K562 (cell line): ENCODE measurements around the gene CUL9.

Experiments used
- BHLHE40 ChIP-seq: IDR thresholded peaks from 2 replicates; pipeline ENCODE4 v1.6.1; 2011; ENCODE audit warnings: low read length, improper control_type of control experiment
- CHD4 ChIP-seq: fragments of 200-600 bp; sonication (generic); IDR thresholded peaks from 3 replicates; pipeline ENCODE4 v1.6.1; 2012; ENCODE audit warnings: low read depth, mild to moderate bottlenecking, mixed read lengths, low read length, inconsistent platforms; ENCODE audit not compliant: insufficient read depth, insufficient replicate concordance, poor library complexity, severe bottlenecking
- EGR1 ChIP-seq: fragments of 450-650 bp; conservative IDR thresholded peaks from 2 replicates; pipeline ENCODE4 v1.6.1; 2017; ENCODE audit warnings: mild to moderate bottlenecking
- HNRNPH1 ChIP-seq: fragments of 200-400 bp; formaldehyde crosslinking; optimal IDR thresholded peaks from 2 replicates; pipeline ENCODE3; 2017; ENCODE audit warnings: low read depth, mild to moderate bottlenecking, low read length, moderate library complexity
- ILF3 ChIP-seq: fragments of 450-650 bp; IDR thresholded peaks from 2 replicates; pipeline ENCODE4 v1.6.1; 2018; ENCODE audit warnings: antibody characterized with exemption, mild to moderate bottlenecking, moderate library complexity, borderline replicate concordance
- POLR2A ChIP-seq: fragments of 450-650 bp; conservative IDR thresholded peaks from 2 replicates; pipeline ENCODE4 v1.6.1; 2016
- POLR2AphosphoS5 ChIP-seq: IDR thresholded peaks from 2 replicates; pipeline ENCODE4 v1.6.1; 2011; ENCODE audit warnings: mild to moderate bottlenecking, low read depth, low read length, moderate library complexity; ENCODE audit not compliant: control insufficient read depth, insufficient read depth
- TEAD4 ChIP-seq, 2 experiments: sonication (generic) in 1 of 2; formaldehyde crosslinking in 1 of 2; IDR thresholded peaks; 2 replicates each; pipeline versions ENCODE4 v1.6.1 to v1.8.0; 2012 to 2022; ENCODE audit warnings: borderline replicate concordance in 1 of 2, inconsistent platforms in 1 of 2, low read length in 1 of 2, mild to moderate bottlenecking in 1 of 2, missing genetic modification reagents in 1 of 2
- TF ChIP-seq, protein P1 (sequence below): fragments of 250-450 bp; sonication (Bioruptor Pico); IDR thresholded peaks from 2 replicates; pipeline ENCODE4 v1.5.1; 2021; ENCODE audit warnings: mild to moderate bottlenecking
- TF ChIP-seq, protein P2 (sequence below), 3 experiments: IDR thresholded peaks in 2 of 3; conservative IDR thresholded peaks in 1 of 3; 2 replicates each; pipeline ENCODE4 v1.5.1; 2011 to 2012; ENCODE audit warnings: low read length in 3 of 3, mild to moderate bottlenecking in 3 of 3, control low read depth in 2 of 3, improper control_type of control experiment in 1 of 3, inconsistent platforms in 1 of 3, low read depth in 1 of 3, mixed read lengths in 1 of 3, moderate library complexity in 1 of 3; ENCODE audit not compliant: insufficient read depth in 2 of 3
- TF ChIP-seq, protein P3 (sequence below): fragments of 450-650 bp; formaldehyde crosslinking; IDR thresholded peaks from 2 replicates; pipeline ENCODE4 v1.4.0; 2022; ENCODE audit warnings: missing genetic modification characterization

DNA sequence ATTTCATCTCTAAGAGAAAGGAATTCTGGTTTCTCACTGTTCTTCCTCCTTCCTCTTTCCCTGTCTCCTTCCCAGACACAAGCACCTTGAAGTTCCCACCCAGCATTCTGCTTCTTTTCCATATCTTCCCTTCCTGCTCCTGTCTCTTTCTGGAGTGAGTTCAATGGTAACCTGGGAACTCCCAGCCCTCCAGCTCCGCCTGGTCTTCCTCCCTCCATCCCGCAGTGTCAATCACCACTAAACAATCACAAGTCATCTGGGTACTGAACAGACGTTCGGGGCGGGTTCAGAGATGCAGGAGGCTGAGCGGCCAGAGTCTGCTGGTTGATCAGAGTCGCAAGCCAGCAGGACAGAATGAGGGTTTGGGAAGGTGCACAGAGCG is 69.0 kb downstream of the CUL9 start:
- TF ChIP-seq BHLHE40 (no peak), POLR2A (no peak), ILF3 (no peak), TEAD4 (IDR thresholded peaks at IDR 0.05; ENCODE audit: low read length) (no peak), TEAD4 (CRISPR knock-in tag; IDR thresholded peaks at IDR 0.05; ENCODE audit: borderline replicate concordance) (no peak), HNRNPH1 (no peak), POLR2AphosphoS5 (no peak), EGR1 (no peak), CHD4 (no peak)
- TF ChIP-seq, protein P1, sequence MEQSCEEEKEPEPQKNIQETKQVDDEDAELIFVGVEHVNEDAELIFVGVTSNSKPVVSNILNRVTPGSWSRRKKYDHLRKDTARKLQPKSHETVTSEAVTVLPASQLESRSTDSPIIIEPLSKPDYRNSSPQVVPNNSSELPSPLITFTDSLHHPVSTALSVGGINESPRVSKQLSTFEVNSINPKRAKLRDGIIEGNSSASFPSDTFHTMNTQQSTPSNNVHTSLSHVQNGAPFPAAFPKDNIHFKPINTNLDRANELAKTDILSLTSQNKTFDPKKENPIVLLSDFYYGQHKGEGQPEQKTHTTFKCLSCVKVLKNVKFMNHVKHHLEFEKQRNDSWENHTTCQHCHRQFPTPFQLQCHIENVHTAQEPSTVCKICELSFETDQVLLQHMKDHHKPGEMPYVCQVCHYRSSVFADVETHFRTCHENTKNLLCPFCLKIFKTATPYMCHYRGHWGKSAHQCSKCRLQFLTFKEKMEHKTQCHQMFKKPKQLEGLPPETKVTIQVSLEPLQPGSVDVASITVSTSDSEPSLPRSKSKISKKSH = no peak
- TF ChIP-seq, protein P2, sequence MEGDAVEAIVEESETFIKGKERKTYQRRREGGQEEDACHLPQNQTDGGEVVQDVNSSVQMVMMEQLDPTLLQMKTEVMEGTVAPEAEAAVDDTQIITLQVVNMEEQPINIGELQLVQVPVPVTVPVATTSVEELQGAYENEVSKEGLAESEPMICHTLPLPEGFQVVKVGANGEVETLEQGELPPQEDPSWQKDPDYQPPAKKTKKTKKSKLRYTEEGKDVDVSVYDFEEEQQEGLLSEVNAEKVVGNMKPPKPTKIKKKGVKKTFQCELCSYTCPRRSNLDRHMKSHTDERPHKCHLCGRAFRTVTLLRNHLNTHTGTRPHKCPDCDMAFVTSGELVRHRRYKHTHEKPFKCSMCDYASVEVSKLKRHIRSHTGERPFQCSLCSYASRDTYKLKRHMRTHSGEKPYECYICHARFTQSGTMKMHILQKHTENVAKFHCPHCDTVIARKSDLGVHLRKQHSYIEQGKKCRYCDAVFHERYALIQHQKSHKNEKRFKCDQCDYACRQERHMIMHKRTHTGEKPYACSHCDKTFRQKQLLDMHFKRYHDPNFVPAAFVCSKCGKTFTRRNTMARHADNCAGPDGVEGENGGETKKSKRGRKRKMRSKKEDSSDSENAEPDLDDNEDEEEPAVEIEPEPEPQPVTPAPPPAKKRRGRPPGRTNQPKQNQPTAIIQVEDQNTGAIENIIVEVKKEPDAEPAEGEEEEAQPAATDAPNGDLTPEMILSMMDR (IDR thresholded peaks at IDR 0.05 in 2 of 3, conservative IDR thresholded peaks at IDR 0.05 in 1 of 3; ENCODE audit: insufficient read depth in 2 of 3, low read depth in 1 of 3, low read length in 3 of 3) = no peak
- TF ChIP-seq, protein P3, sequence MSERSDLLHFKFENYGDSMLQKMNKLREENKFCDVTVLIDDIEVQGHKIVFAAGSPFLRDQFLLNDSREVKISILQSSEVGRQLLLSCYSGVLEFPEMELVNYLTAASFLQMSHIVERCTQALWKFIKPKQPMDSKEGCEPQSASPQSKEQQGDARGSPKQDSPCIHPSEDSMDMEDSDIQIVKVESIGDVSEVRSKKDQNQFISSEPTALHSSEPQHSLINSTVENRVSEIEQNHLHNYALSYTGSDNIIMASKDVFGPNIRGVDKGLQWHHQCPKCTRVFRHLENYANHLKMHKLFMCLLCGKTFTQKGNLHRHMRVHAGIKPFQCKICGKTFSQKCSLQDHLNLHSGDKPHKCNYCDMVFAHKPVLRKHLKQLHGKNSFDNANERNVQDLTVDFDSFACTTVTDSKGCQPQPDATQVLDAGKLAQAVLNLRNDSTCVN = no peak
